ENCODE results near the gene CCDC150.
"Not testable (repeated sequence)": the region's sequence is repeated elsewhere in the genome, so short reads cannot be mapped to it uniquely, and the experiment has no call there.

Gene CCDC150

GRCh38 chr2:196677404-196677803 lies 37.9 kb downstream of the CCDC150 start:
- no peak for TF ChIP-seq CTCF (IDR thresholded peaks at IDR 0.05; ENCODE audit: unreplicated experiment in 3 of 3)
- no peaks in the 10 kb centered on the region for H3K27me3 Mint-ChIP-seq (ENCODE audit: low read depth)
- H3K36me3 Mint-ChIP-seq (ENCODE audit: low read depth): peaks cover 7% of the 10 kb centered on the region
- H3K27ac Mint-ChIP-seq: no peak overlapping the region
- H3K4me1 Mint-ChIP-seq: no peaks in the 10 kb centered on the region
- no peak overlapping the region for H3K4me3 Mint-ChIP-seq
- no peaks in the 10 kb centered on the region for H3K9me3 Mint-ChIP-seq

- Mint-ChIP-seq H3K27me3 (ENCODE audit: low read depth) (no peaks in the 10 kb centered on the region), H3K27ac (no peak overlapping the region), H3K4me1 (no peaks in the 10 kb centered on the region), H3K4me3 (no peak overlapping the region), H3K9me3 (peaks cover 11% of the 10 kb centered on the region), H3K36me3 (ENCODE audit: low read depth) (peaks cover 20% of the 10 kb centered on the region)
- TF ChIP-seq CTCF (IDR thresholded peaks at IDR 0.05; ENCODE audit: unreplicated experiment in 3 of 3): no peak
Observed at GRCh38 chr2:196679368-196679767, 39.9 kb downstream of the CCDC150 start.

- Mint-ChIP-seq H3K9me3 (peaks cover 26% of the 10 kb centered on the region), H3K4me1 (no peaks in the 10 kb centered on the region), H3K36me3 (ENCODE audit: low read depth) (peaks cover 33% of the 10 kb centered on the region), H3K27me3 (ENCODE audit: low read depth) (no peaks in the 10 kb centered on the region), H3K27ac (no peak overlapping the region), H3K4me3 (no peak overlapping the region)
- TF ChIP-seq CTCF (IDR thresholded peaks at IDR 0.05; ENCODE audit: unreplicated experiment in 3 of 3): no peak
Observed at GRCh38 chr2:196681510-196681909, 42.0 kb downstream of the CCDC150 start.

- no peaks in the 10 kb centered on the region for H3K27me3 Mint-ChIP-seq (ENCODE audit: low read depth)
- no peak overlapping the region for H3K27ac Mint-ChIP-seq
- H3K4me1 Mint-ChIP-seq: no peaks in the 10 kb centered on the region
- TF ChIP-seq CTCF (IDR thresholded peaks at IDR 0.05; ENCODE audit: unreplicated experiment in 3 of 3): no peak
- peaks cover 47% of the 10 kb centered on the region for H3K36me3 Mint-ChIP-seq (ENCODE audit: low read depth)
- peaks cover 42% of the 10 kb centered on the region for H3K9me3 Mint-ChIP-seq
- no peak overlapping the region for H3K4me3 Mint-ChIP-seq
Observed at GRCh38 chr2:196685792-196686191, 46.3 kb downstream of the CCDC150 start.

- Mint-ChIP-seq H3K36me3 (ENCODE audit: low read depth) (peaks cover 51% of the 10 kb centered on the region), H3K9me3 (peaks cover 42% of the 10 kb centered on the region)
- H3K4me3 Mint-ChIP-seq; H3K27ac Mint-ChIP-seq; H3K27me3 Mint-ChIP-seq (ENCODE audit: low read depth); H3K4me1 Mint-ChIP-seq: not testable (repeated sequence)
Observed at GRCh38 chr2:196686737-196687136, 47.2 kb downstream of the CCDC150 start.

GRCh38 chr2:196696423-196697079 lies 57.0 kb downstream of the CCDC150 start:
- Mint-ChIP-seq H3K27ac (no peak overlapping the region), H3K4me1 (no peaks in the 10 kb centered on the region), H3K9me3 (peaks cover 9% of the 10 kb centered on the region), H3K4me3 (no peak overlapping the region), H3K36me3 (ENCODE audit: low read depth) (peaks cover 11% of the 10 kb centered on the region), H3K27me3 (ENCODE audit: low read depth) (no peaks in the 10 kb centered on the region)
- TF ChIP-seq CTCF (IDR thresholded peaks at IDR 0.05; ENCODE audit: unreplicated experiment in 3 of 3): no peak

Data from nephron (organoid).